GM06990 (cell line): ENCODE data around the gene TULP4.
"Not testable (repeated sequence)": the region's sequence is repeated elsewhere in the genome, so short reads cannot be mapped to it uniquely, and the experiment has no call there.

ENCODE experiments used
- DNase-seq: peaks from one replicate; pipeline ENCODE4 v3.0.0-alpha.2; 2011; ENCODE audit not compliant: insufficient read length; ENCODE audit errors: extremely low read depth
- H3K27me3 ChIP-seq: replicated peaks from 2 replicates; pipeline ENCODE4 v1.6.0; 2011; ENCODE audit warnings: low read length; ENCODE audit not compliant: control insufficient read depth, insufficient read depth
- H3K36me3 ChIP-seq: 2 replicates; pipeline ENCODE4 v1.5.1; 2011; ENCODE audit warnings: low read length; ENCODE audit not compliant: control insufficient read depth, insufficient read depth
- H3K4me3 ChIP-seq: replicated peaks from 2 replicates; pipeline ENCODE4 v1.5.1; 2011; ENCODE audit warnings: low read depth, mild to moderate bottlenecking, control low read depth, low read length
- CTCF ChIP-seq: IDR thresholded peaks from 2 replicates; pipeline ENCODE4 v1.5.1; 2011; ENCODE audit warnings: low read length, control low read depth, mild to moderate bottlenecking, inconsistent platforms; ENCODE audit not compliant: insufficient read depth, poor library complexity, severe bottlenecking

Gene TULP4

GRCh38 chr6:158286413-158286812 lies 25.9 kb upstream of the TULP4 start:
- DNase-seq = no peak
- Histone ChIP-seq H3K27me3 (no peaks in the 10 kb centered on the region), H3K36me3 (peaks cover 1% of the 10 kb centered on the region), H3K4me3 (no peak overlapping the region)
- TF ChIP-seq CTCF = no peak

GRCh38 chr6:158287047-158287446 lies 25.2 kb upstream of the TULP4 start:
- no peak for TF ChIP-seq CTCF
- no peaks in the 10 kb centered on the region for H3K27me3 ChIP-seq
- H3K36me3 ChIP-seq = no peaks in the 10 kb centered on the region; the same call in none of the 2 replicates
- no peak for DNase-seq
- no peak overlapping the region for H3K4me3 ChIP-seq

- Histone ChIP-seq H3K27me3 (no peaks in the 10 kb centered on the region), H3K4me3 (peak overlapping the region; percentile 5; the same call in 1 of the 2 replicates), H3K36me3 (no peaks in the 10 kb centered on the region; the same call in 1 of the 2 replicates)
- no peak for TF ChIP-seq CTCF
- peak; percentile 38 for DNase-seq
Measured at GRCh38 chr6:158290040-158290439, 22.2 kb upstream of the TULP4 start.

- Histone ChIP-seq H3K27me3 (no peaks in the 10 kb centered on the region), H3K4me3 (no peak overlapping the region; the same call in 1 of the 2 replicates), H3K36me3 (no peaks in the 10 kb centered on the region; the same call in 1 of the 2 replicates)
- peak; percentile 24 for DNase-seq
- no peak for TF ChIP-seq CTCF
Measured at GRCh38 chr6:158290659-158291058, 21.6 kb upstream of the TULP4 start.

- Histone ChIP-seq H3K4me3 (no peak overlapping the region), H3K27me3 (no peaks in the 10 kb centered on the region), H3K36me3 (no peaks in the 10 kb centered on the region; the same call in 1 of the 2 replicates)
- no peak for DNase-seq
- no peak for TF ChIP-seq CTCF
Measured at GRCh38 chr6:158292016-158292415, 20.2 kb upstream of the TULP4 start.

GRCh38 chr6:158293122-158293521 lies 19.1 kb upstream of the TULP4 start:
- no peak overlapping the region for H3K4me3 ChIP-seq
- no peaks in the 10 kb centered on the region for H3K27me3 ChIP-seq
- no peak for TF ChIP-seq CTCF
- DNase-seq = no peak
- H3K36me3 ChIP-seq = no peaks in the 10 kb centered on the region; the same call in 1 of the 2 replicates

- DNase-seq, H3K27me3 ChIP-seq, H3K36me3 ChIP-seq, H3K4me3 ChIP-seq: not testable (repeated sequence)
Measured at GRCh38 chr6:158295976-158296853, 16.1 kb upstream of the TULP4 start.

GRCh38 chr6:158296854-158297324 lies 15.4 kb upstream of the TULP4 start:
- not testable (repeated sequence) for DNase-seq, H3K4me3 ChIP-seq, H3K36me3 ChIP-seq, H3K27me3 ChIP-seq
